VCaP (cell line): ENCODE results near the gene USP28.

ENCODE experiments used
- H3K27ac ChIP-seq: fragments of 450-650 bp; 2 replicates; pipeline ENCODE4 v1.5.1; 2017
- CTCF ChIP-seq: fragments of 450-650 bp; conservative IDR thresholded peaks from 2 replicates; pipeline ENCODE4 v1.5.1; 2017; ENCODE audit warnings: mild to moderate bottlenecking, moderate library complexity

USP28 gene

DNA sequence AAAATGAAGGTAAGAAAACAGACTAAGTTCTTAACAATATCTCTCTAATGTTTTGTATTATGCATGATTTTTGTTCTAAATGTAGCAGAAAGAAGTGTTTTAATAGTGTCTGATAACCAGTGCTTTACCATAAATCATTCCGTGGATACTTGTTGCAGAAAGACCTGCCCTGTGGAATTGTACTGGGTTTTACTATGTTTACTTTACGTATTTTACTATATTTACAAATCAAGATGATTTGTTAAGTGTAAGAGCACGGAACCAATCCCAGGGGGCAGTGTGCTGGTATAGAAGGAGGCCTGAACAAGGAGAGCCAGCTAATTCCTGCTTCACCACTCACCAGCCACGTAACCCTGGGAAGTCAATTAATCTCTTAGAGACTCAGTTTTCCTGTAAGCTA lies 30.7 kb upstream of the USP28 start:
- peak; percentile 79 for TF ChIP-seq CTCF
- peak overlapping the region; percentile 73 for H3K27ac ChIP-seq

DNA sequence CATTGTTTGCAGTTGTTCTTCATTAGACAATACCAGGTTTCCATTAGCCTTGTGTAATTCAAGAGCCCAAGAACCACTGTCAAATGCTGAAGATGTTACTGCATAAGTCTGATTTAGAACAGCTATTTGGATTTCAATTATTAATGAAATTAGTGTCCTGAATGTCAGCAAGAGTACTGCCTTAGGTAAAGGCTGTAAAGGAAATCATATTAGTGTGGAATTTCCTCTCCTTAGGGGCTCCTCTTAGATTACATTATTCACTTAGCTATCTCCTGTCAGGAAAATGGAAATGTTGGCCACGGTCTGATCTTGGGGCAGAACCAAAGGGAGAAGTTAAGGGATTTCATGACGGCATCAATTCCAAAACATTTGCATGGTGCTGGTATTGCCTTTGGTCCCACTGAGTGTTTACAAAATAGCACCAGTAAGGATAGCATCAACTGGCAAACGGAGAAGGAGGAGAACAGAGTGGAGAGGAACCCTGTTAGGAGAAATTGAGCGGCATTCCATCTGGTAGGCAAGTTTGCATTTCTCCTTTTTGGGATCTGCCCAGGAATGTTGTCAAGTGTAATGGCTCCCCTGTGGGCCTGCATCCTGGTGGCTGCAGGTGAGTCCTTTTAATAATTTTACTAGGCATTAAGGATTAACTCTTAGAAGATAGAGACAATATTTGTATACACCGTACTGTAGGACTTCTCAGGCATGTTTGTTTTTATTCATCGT lies 29.2 kb upstream of the USP28 start, which contains the start of gene HTR3B:
TSS of gene HTR3B (plus strand) at position 418 of the 723 bp plus-strand sequence. CDS start at position 556, 138 bp downstream.
- no peak for TF ChIP-seq CTCF
- H3K27ac ChIP-seq, result peak within 1 kb of the TSS; percentile 73

- no peak for TF ChIP-seq CTCF
- H3K27ac ChIP-seq, result no peak overlapping the region
Observed at GRCh38 chr11:113901141-113901540, 25.8 kb upstream of the USP28 start.

- TF ChIP-seq CTCF, result peak; percentile 94
- H3K27ac ChIP-seq, result peak overlapping the region; percentile 64
Observed at GRCh38 chr11:113896156-113896879, 20.9 kb upstream of the USP28 start.

GRCh38 chr11:113895367-113896155 lies 20.2 kb upstream of the USP28 start:
- no peak; the same call in 1 of the 2 replicates for TF ChIP-seq CTCF
- H3K27ac ChIP-seq, result peak overlapping the region; percentile 64

DNA sequence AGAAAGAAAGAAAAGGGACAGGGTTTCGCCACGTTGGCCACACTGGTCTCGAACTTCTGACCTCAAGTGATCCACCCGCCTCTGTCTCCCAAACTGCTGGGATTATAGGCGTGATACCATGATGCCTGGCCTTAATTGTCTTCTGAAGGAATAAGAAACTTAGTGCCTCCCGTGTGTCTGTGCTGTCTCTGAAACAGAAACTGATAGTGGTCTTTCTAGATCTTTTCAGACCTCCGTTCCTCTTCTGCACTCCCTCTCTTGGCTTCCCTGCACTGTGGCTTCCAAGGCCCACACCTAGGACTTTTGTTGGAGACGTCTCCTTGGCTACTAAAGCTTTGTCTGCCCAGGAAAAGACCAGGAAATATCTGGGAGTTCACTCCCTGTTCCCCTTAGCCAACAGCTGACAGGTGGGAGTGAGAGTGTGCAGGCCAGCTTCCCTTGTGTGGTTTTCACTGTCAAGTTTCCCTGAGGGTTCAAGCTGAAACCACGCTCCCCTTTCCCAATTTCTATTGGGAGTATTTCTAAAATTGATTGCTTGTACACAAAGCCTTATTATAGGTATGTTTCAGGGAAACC lies 19.1 kb upstream of the USP28 start:
- peak overlapping the region; percentile 64 for H3K27ac ChIP-seq

More for the DNA sequence above, 19.1 kb upstream of the USP28 start:
- no peak for TF ChIP-seq CTCF
